HepG2 (cell line): ENCODE results near the gene ABTB2. TPM values are rescaled to one million over a fixed set of nuclear protein-coding genes. Genes with fewer than 3 reads are reported as not detected.

Experiments used
- ATAC-seq: fragments of 200-7000 bp; cut with Tn5 transposase; 3 replicates; pipeline ENCODE4 v1.9.1; 2020; ENCODE audit warnings: mild to moderate bottlenecking, moderate library complexity
- BruUV-seq: library from RNA; stranded (reverse); fragments of 400-500 nt; replicated peaks from 2 replicates; lab custom pipeline; 2021; lab: Mats Ljungman, UMichigan
- CTCF ChIA-PET: fragments of 300-600 bp; formaldehyde crosslinking; extraction: SDS; loops from one replicate; lab custom pipeline; 2021; ENCODE audit warnings: low total read pairs, inconsistent platforms, low intra/inter-chr PET ratio; lab: Yijun Ruan, JAX
- POLR2A ChIA-PET: fragments of 350-600 bp; sonication (Branson Sonifier 250); formaldehyde crosslinking; loops from one replicate; lab custom pipeline; 2020; ENCODE audit warnings: antibody characterized with exemption, inconsistent platforms; lab: Yijun Ruan, JAX
- DNase-seq: peaks from one replicate; pipeline ENCODE4 v3.0.0-alpha.2; 2015; ENCODE audit warnings: low spot score
- FAIRE-seq: peaks from 3 replicates; lab custom pipeline; 2011; peaks lifted over from hg19 to GRCh38; lab: Jason Lieb, UNC
- H2AFZ ChIP-seq: one replicate; pipeline ENCODE4 v1.6.1; 2011; ENCODE audit warnings: low read length, inconsistent platforms
- H3K27ac ChIP-seq: fragments of 300-600 bp; 3 replicates; pipeline ENCODE4 v1.8.0; 2011; ENCODE audit warnings: mixed run types, mild to moderate bottlenecking, mixed read lengths, low read length, inconsistent platforms; ENCODE audit not compliant: insufficient read depth; ENCODE audit errors: extremely low read length
- H3K27me3 ChIP-seq, 2 experiments: fragments of 200-600 bp in 1 of 2; 2 replicates in 1 of 2; 3 replicates in 1 of 2; pipeline versions ENCODE4 v1.6.0 to v1.8.0; 2011; ENCODE audit warnings: low read length in 2 of 2, mild to moderate bottlenecking in 2 of 2, moderate library complexity in 2 of 2, inconsistent platforms in 1 of 2; ENCODE audit not compliant: insufficient read depth in 2 of 2, control insufficient read depth in 1 of 2
- H3K36me3 ChIP-seq, 2 experiments: fragments of 200-600 bp in 1 of 2; replicated peaks in 1 of 2; 2 replicates in 1 of 2; 3 replicates in 1 of 2; pipeline versions ENCODE4 v1.5.1 to v1.8.0; 2011; ENCODE audit warnings: low read length in 2 of 2, inconsistent platforms in 1 of 2; ENCODE audit not compliant: insufficient read depth in 2 of 2, control insufficient read depth in 1 of 2
- H3K4me1 ChIP-seq: 2 replicates; pipeline ENCODE4 v1.5.1; 2012; ENCODE audit warnings: low read length, inconsistent platforms; ENCODE audit not compliant: insufficient read depth
- H3K4me2 ChIP-seq: 2 replicates; pipeline ENCODE4 v1.6.0; 2011; ENCODE audit warnings: low read depth, low read length, inconsistent platforms
- H3K4me3 ChIP-seq, 3 experiments: fragments of 200-600 bp in 1 of 3; sonication (generic), shearing (Covaris generic) in 1 of 3; replicated peaks in 1 of 3; 2 replicates each; pipeline ENCODE4 v1.5.1; 2011 to 2016; ENCODE audit warnings: low read length in 3 of 3, inconsistent platforms in 2 of 3, low read depth in 2 of 3, mild to moderate bottlenecking in 2 of 3, control low read depth in 1 of 3, mixed read lengths in 1 of 3; ENCODE audit not compliant: insufficient read depth in 1 of 3
- H3K79me2 ChIP-seq: one replicate; pipeline ENCODE4 v1.6.1; 2011; ENCODE audit warnings: low read length, inconsistent platforms; ENCODE audit not compliant: insufficient read depth
- H3K9ac ChIP-seq: 2 replicates; pipeline ENCODE4 v1.6.0; 2011; ENCODE audit warnings: mild to moderate bottlenecking, low read depth, low read length, inconsistent platforms; ENCODE audit not compliant: insufficient read depth
- H3K9me3 ChIP-seq: 2 replicates; pipeline ENCODE4 v1.5.1; 2012; ENCODE audit warnings: mild to moderate bottlenecking, low read length
- H4K20me1 ChIP-seq: 2 replicates; pipeline ENCODE4 v1.6.0; 2011; ENCODE audit warnings: inconsistent platforms, mild to moderate bottlenecking, low read length, moderate library complexity; ENCODE audit not compliant: insufficient read depth
- MAF1 ChIP-seq: sonication (generic); formaldehyde crosslinking; IDR thresholded peaks from 2 replicates; pipeline ENCODE4 v1.5.0; 2020; ENCODE audit warnings: missing genetic modification reagents, borderline replicate concordance
- MAZ ChIP-seq, 2 experiments: sonication (generic) in 1 of 2; formaldehyde crosslinking in 1 of 2; IDR thresholded peaks; 2 replicates each; pipeline versions ENCODE4 v1.5.0 to v1.6.1; 2012 to 2020; ENCODE audit warnings: low read depth in 2 of 2, mild to moderate bottlenecking in 2 of 2, borderline replicate concordance in 1 of 2, improper control_type of control experiment in 1 of 2, low read length in 1 of 2, missing genetic modification reagents in 1 of 2, moderate library complexity in 1 of 2
- NFE2 ChIP-seq: sonication (generic); formaldehyde crosslinking; IDR thresholded peaks from 2 replicates; pipeline ENCODE4 v1.4.0; 2020; ENCODE audit warnings: missing genetic modification reagents
- PRMT3 ChIP-seq: sonication (generic); formaldehyde crosslinking; IDR thresholded peaks from 2 replicates; pipeline ENCODE4 v1.8.1; 2022; ENCODE audit warnings: low read depth, mild to moderate bottlenecking, moderate library complexity, missing genetic modification reagents, borderline replicate concordance
- SALL1 ChIP-seq: sonication (generic); formaldehyde crosslinking; IDR thresholded peaks from 2 replicates; pipeline ENCODE4 v1.8.0; 2022; ENCODE audit warnings: mild to moderate bottlenecking, missing genetic modification reagents
- ZNF569 ChIP-seq: sonication (generic); formaldehyde crosslinking; IDR thresholded peaks from 2 replicates; pipeline ENCODE4 v1.5.0; 2020; ENCODE audit warnings: mild to moderate bottlenecking, missing genetic modification reagents, moderate library complexity, borderline replicate concordance
- ZNF788 ChIP-seq: sonication (generic); formaldehyde crosslinking; IDR thresholded peaks from 2 replicates; pipeline ENCODE4 v1.5.0; 2020; ENCODE audit warnings: mild to moderate bottlenecking, missing genetic modification reagents, borderline replicate concordance
- WGBS: methylation state at CpG from one replicate; pipeline ENCODE4 v1.1.6; 2017; ENCODE audit warnings: low lambda C conversion rate; 5-methylcytosine and 5-hydroxymethylcytosine counted together
- in situ Hi-C: cut with HindIII; loops from 2 replicates; pipeline ENCODE4 v1.10.0; 2017; ENCODE audit warnings: low pct_unique_long_range_greater_than_20kb; ENCODE audit not compliant: extremely low pct_ligation_motif_present
- intact Hi-C: fragments of 100-400 bp; cut with micrococcal nuclease; formaldehyde crosslinking; loops from one replicate; pipeline ENCODE4 v1.10.0; 2022; ENCODE audit not compliant: unreplicated experiment
- polyA plus RNA-seq, 8 experiments: library from polyadenylated mRNA; depleted of rRNA in 3 of 8; stranded (reverse) in 7 of 8; unstranded in 1 of 8; fragments of >200 nt; fragmentation: Illumina TruSeq in 4 of 8; extraction: Trizol in 4 of 8; gene quantifications; 2 replicates each; pipeline versions ENCODE4 v1.2.1 to v1.2.3, GENCODE V29; 2011 to 2016; ENCODE audit warnings: low read depth in 4 of 8, missing spikeins in 1 of 8, mixed read lengths in 1 of 8; ENCODE audit not compliant: insufficient read depth in 1 of 8
- total RNA-seq, 5 experiments: library from RNA; depleted of rRNA; stranded (reverse); fragments of >200 nt; fragmentation: Illumina TruSeq; extraction: Trizol; gene quantifications; 2 replicates each; pipeline ENCODE4 v1.2.3, GENCODE V29; 2016; ENCODE audit warnings: low read depth in 1 of 5
- TF ChIP-seq, protein P1 (sequence below): sonication (generic); formaldehyde crosslinking; IDR thresholded peaks from 2 replicates; pipeline ENCODE4 v1.8.1; 2023; ENCODE audit warnings: mild to moderate bottlenecking, inconsistent platforms, moderate library complexity, missing genetic modification reagents, borderline replicate concordance

ABTB2 gene
- total and polyA plus RNA-seq, 2 of the 13 experiments (the other 11 are each of a cell fraction or from before 2014, with no cell fraction given) = 5.1 to 15.4 TPM

DNA sequence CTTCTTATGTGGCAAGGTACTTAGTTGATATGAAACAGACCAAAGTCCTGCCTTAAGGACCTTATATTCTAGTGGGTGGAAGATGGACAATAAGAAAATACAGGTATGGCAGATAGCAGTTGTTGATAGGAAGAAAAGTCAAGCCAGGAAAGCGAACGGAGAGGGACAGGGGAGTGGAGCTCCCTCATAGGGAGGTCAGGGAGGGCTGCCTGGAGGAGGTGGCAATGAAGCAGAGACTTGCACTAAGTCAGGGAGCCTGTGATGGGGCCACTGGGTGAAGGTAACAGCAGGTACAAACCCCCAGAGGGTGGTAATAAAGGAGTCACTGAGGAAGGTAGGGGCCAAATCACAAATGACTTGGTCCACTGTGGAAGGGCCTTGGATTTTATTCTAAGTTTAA lies 65.3 kb downstream of the ABTB2 start (continued):
- TF ChIP-seq, protein P1, sequence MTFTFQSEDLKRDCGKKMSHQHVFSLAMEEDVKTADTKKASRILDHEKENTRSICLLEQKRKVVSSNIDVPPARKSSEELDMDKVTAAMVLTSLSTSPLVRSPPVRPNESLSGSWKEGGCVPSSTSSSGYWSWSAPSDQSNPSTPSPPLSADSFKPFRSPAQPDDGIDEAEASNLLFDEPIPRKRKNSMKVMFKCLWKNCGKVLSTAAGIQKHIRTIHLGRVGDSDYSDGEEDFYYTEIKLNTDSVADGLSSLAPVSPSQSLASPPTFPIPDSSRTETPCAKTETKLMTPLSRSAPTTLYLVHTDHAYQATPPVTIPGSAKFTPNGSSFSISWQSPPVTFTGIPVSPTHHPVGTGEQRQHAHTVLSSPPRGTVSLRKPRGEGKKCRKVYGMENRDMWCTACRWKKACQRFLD = no peak
- TF ChIP-seq MAZ (IDR thresholded peaks at IDR 0.05; ENCODE audit: borderline replicate concordance, low read depth, low read length) = no peak
- TF ChIP-seq MAZ (CRISPR knock-in tag; IDR thresholded peaks at IDR 0.05; ENCODE audit: low read depth) = no peak
- no peak for TF ChIP-seq ZNF788
- TF ChIP-seq NFE2 (CRISPR knock-in tag) = no peak
- no peak for TF ChIP-seq MAF1 (CRISPR knock-in tag)
- no peak for TF ChIP-seq ZNF569 (CRISPR knock-in tag)
- TF ChIP-seq SALL1 (CRISPR knock-in tag) = no peak
- TF ChIP-seq, all 625 proteins: peak for 0

DNA sequence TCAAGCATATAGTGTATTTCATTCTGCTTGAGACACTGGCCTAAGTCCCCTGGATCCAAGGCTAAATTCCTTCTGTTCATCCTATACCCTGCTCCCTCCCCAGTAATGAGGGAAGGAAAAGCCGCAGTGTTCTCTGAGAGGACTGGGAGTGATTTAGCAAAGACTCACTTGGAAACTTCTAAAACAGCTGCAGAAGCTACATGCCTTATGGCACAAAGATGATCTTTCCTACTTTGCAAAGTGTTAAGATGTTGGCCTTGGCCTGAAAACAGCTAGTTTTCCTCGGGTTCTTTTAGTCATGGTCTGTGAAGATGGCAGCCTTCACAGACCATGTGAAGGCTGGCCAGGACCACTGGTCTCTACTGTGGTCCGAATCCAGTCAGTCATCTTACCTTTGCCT lies 65.7 kb downstream of the ABTB2 start:
- Histone ChIP-seq H3K9ac (no peak overlapping the region), H3K4me3 (no peak overlapping the region), H2AFZ (no peak overlapping the region), H3K27me3 (no peaks in the 10 kb centered on the region), H4K20me1 (no peaks in the 10 kb centered on the region), H3K9me3 (no peaks in the 10 kb centered on the region), H3K36me3 (peaks cover 0 to 3% of the 10 kb centered on the region in 2 experiments; a peak in 1 of 5 replicates), H3K4me2 (no peak overlapping the region), H3K27ac (no peak overlapping the region)
- 100% methylated on average over 3 of the region's 3 CpGs for WGBS
- ATAC-seq (no peak), FAIRE-seq (no peak), DNase-seq (no peak)
- BruUV-seq = no TSS peak
- POLR2A ChIA-PET = no interaction called here
- intact Hi-C loops = no loop called here
- CTCF ChIA-PET = no interaction called here
- in situ Hi-C loops = no loop called here
- no peak for TF ChIP-seq PRMT3 (CRISPR knock-in tag)
- TF ChIP-seq, all 625 proteins: peak for 0
- Histone ChIP-seq H3K79me2 (no peaks in the 10 kb centered on the region), H3K4me1 (peaks cover 17% of the 10 kb centered on the region)
